ENCODE results near the gene FLYWCH2. TPM values are rescaled to one million over a fixed set of nuclear protein-coding genes. Genes with fewer than 3 reads are reported as not detected.

The FLYWCH2 gene
- total RNA-seq, 4 donors from 2014 or later = 40.8 to 61.3 (median 53.1) TPM

DNA sequence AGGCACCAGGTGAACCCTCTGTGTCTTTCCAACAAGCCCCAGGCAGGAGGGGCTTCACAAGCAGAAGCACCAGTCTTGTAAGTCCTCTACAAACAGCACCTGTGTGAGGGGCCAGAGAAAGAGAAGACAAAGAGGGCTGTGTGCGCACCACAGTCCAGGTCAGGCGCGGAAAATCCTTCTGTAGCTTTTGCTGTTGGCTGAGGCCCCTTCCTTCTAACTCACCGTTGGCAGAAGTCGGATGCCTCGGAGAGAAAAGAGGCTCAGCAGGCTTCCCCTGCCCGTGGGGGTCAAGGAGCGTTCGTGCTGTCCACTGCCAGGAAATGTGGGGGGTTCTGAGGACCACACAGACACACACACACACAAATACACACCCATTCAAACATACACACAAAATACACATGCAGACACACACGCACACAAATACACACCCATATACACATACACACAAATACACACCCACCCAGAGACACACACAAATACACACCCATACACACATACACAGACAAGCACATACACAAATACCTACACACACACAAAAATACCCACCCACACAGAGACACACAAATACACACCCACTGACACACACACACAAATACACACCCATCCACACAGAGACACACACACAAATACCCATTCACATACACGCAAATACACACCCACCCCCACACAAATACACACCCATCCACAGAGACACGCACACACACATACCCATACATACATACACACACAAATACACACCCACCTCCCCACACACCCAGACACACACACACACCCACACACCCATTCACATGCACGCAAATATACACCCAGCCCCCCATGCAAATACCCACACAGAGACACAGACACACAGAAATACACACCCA lies 46.1 kb upstream of the FLYWCH2 start:
- Histone ChIP-seq H3K9me3 (no peaks in the 10 kb centered on the region), H3K27ac (no peak overlapping the region), H3K4me1 (peaks cover 0 to 10% (median 3%) of the 10 kb centered on the region in 4 donors), H3K36me3 (no peaks in the 10 kb centered on the region), H3K27me3 (no peaks in the 10 kb centered on the region), H3K4me3 (no peak overlapping the region)
- no peak for DNase-seq
- TF ChIP-seq, protein P1, sequence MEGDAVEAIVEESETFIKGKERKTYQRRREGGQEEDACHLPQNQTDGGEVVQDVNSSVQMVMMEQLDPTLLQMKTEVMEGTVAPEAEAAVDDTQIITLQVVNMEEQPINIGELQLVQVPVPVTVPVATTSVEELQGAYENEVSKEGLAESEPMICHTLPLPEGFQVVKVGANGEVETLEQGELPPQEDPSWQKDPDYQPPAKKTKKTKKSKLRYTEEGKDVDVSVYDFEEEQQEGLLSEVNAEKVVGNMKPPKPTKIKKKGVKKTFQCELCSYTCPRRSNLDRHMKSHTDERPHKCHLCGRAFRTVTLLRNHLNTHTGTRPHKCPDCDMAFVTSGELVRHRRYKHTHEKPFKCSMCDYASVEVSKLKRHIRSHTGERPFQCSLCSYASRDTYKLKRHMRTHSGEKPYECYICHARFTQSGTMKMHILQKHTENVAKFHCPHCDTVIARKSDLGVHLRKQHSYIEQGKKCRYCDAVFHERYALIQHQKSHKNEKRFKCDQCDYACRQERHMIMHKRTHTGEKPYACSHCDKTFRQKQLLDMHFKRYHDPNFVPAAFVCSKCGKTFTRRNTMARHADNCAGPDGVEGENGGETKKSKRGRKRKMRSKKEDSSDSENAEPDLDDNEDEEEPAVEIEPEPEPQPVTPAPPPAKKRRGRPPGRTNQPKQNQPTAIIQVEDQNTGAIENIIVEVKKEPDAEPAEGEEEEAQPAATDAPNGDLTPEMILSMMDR (IDR thresholded peaks at IDR 0.05) = no peak
- no peak for TF ChIP-seq POLR2A (IDR thresholded peaks at IDR 0.05)

DNA sequence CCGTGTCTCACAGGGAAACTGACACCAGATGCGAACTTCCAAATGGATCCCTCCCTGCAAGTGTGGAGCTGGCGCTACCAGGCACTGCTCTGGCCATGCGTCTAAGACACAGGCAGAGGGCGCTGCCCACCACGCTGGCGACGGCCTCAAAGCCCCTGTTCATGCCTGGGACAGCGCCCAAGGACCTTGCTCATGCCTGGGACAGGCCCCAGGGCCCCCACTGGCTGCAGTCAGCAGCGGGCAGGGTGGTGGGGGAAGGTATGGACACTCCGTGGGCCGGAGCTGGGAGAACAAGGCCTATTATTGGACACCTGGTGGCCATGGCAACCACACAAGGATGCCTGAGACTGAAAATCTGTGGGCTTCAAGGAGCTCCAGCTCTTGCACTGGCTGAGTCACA lies 44.1 kb upstream of the FLYWCH2 start:
- Histone ChIP-seq H3K36me3 (no peaks in the 10 kb centered on the region), H3K27ac (no peak overlapping the region), H3K4me3 (no peak overlapping the region), H3K9me3 (no peaks in the 10 kb centered on the region), H3K27me3 (no peaks in the 10 kb centered on the region), H3K4me1 (peaks cover 0 to 16% (median 9%) of the 10 kb centered on the region in 4 donors)
- peak; percentile 24 to 75 (median 74) for DNase-seq
- TF ChIP-seq POLR2A (IDR thresholded peaks at IDR 0.05) = no peak
- TF ChIP-seq, protein P1 (IDR thresholded peaks at IDR 0.05) = peak in 4 of 6 experiments; percentile 51 to 80 (median 74)

DNA sequence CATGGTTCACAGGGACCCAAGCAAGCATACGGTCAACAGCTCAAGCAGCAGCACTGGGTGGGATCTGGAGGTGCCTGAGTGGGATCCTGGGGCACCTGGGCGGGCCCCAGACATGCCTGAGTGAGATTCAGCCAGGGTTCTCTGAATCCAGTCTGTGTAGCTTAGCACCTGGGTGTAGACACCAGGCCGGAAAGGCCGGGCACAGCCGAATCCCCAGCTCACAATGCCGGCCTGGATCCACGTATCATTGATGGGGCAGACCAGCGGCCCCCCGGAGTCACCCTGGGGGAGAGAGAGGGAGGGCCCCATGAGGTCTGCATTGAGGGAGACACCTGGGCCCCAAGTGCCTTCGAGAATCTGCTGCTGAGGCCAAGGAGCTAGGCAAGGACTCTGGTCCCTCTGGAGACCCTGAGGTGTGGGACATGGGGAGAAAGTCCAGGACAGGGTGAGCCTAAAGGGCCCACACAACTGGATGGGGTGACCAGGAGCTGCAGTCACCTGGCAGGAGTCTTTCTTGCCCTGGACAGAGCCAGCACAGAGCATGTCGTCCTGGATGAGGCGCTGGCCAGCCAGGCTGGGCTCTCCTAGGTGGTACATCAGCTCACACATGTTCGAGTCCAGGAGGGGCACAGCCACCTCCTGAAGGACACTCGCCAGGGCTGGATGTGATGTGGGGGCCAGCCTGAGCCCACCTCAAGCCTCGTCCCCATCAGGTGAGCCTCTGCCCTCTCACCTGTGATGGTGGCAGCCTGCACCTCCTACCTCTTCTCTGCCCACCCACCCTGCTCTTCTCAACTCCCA lies 43.2 kb upstream of the FLYWCH2 start:
- Histone ChIP-seq H3K9me3 (no peaks in the 10 kb centered on the region), H3K4me1 (peaks cover 0 to 16% (median 9%) of the 10 kb centered on the region in 4 donors), H3K4me3 (no peak overlapping the region), H3K36me3 (no peaks in the 10 kb centered on the region), H3K27ac (no peak overlapping the region), H3K27me3 (no peaks in the 10 kb centered on the region)
- no peak for TF ChIP-seq POLR2A (IDR thresholded peaks at IDR 0.05)
- TF ChIP-seq, protein P1 (IDR thresholded peaks at IDR 0.05) = no peak
- DNase-seq = peak in 1 of 3 donors; percentile 33

DNA sequence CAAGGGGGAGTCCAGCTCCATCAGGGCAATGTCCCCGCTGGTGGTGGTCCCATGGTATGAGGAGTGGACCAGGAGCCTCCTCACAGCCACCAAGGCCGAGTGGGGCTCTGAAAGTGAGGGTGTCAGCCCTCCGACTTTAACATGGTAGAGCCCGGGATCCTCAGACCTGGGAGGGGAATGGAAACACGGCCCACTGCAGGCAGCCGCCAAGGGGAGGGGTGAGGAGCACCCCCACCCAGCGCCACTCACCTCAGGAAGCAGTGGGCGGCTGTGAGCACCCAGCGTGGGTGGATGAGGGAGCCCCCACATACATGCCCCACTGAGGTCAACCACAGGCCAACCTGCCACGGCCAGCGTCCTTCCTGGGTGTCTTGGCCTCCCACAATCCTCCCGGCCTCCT lies 42.1 kb upstream of the FLYWCH2 start:
- no peak overlapping the region for H3K4me3 ChIP-seq
- H3K27ac ChIP-seq = no peak overlapping the region
- no peaks in the 10 kb centered on the region for H3K36me3 ChIP-seq
- H3K9me3 ChIP-seq = no peaks in the 10 kb centered on the region
- no peaks in the 10 kb centered on the region for H3K27me3 ChIP-seq
- peaks cover 0 to 16% (median 9%) of the 10 kb centered on the region in 4 donors for H3K4me1 ChIP-seq
- no peak for TF ChIP-seq POLR2A (IDR thresholded peaks at IDR 0.05)
- TF ChIP-seq, protein P1 (IDR thresholded peaks at IDR 0.05) = no peak
- DNase-seq = no peak

DNA sequence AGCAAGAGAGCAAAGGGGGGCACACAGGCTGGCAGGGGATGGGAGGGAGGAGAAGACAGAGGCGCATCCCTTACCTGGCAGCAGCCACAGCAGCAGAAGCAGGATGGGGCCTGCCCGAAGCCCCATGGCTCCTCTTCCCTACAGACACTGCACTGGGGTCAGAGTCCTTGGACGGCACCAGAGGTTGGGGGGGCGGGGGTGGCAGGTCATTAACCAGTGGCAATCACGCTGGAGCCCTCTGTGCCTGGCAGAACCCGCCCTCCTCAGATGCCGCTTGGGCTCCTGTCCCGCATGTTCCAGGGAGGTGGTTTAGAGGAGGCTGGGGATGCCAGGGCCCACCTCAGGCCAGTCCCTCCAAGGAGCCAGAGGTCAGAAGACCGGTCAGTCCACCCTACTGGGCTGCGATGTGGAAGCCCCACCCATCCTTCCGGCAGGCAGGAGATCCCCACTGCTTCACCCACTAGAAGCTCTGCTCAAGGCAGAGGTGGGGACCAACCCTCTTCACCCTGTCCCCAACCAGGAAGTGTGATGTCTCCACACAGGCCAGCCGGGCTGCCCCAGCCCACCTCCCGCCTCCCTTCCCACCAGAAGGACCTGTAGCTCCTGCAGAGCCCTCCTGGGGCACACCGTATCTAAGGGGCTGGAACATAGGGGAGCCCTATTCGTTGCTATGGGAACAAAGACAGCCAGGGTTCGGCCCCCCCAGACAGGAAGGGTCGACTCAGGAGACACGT lies 41.2 kb upstream of the FLYWCH2 start:
- Histone ChIP-seq H3K36me3 (no peaks in the 10 kb centered on the region), H3K4me1 (peaks cover 0 to 16% (median 9%) of the 10 kb centered on the region in 4 donors), H3K27ac (peak overlapping the region in 1 of 4 donors; percentile 65), H3K9me3 (no peaks in the 10 kb centered on the region), H3K27me3 (no peaks in the 10 kb centered on the region), H3K4me3 (peak overlapping the region in 3 of 4 donors; percentile 6 to 32 (median 8))
- TF ChIP-seq, protein P1 (IDR thresholded peaks at IDR 0.05) = no peak
- TF ChIP-seq POLR2A (IDR thresholded peaks at IDR 0.05) = no peak
- DNase-seq = peak in 1 of 3 donors; percentile 35

Data from Peyer's patch (tissue), 4 donors.